CD4-positive, alpha-beta T cell treated with Interleukin-4 for 4 hours (primary cell): Measurements from ENCODE around the gene RDH11.
"Not testable (repeated sequence)": the region's sequence is repeated elsewhere in the genome, so short reads cannot be mapped to it uniquely, and the experiment has no call there.

Experiments
- DNase-seq: peaks from one replicate; pipeline ENCODE4 v3.0.0-alpha.2; 2020

The RDH11 gene

DNA sequence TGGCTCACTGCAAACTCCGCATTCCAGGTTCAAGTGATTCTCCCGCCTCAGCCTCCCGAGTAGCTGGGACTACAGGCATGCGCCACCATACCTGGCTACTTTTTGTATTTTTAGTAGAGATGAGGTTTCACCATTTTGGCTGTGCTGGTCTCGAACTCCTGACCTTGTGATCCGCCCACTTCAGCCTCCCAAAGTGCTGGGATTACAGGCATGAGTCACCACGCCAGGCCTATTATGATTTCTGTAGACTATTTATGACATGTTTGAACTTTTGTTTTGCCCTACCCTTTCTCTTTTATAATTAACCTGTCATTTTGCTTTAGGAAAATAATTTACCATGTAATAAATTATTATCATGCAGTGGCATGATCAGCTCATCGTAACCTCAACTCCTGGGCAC is 5.9 kb upstream of the RDH11 start, which contains the start of gene RDH12:
Gene RDH12 (plus strand): TSS at position 395 of the 400 bp plus-strand sequence. CDS start 20,757 bp downstream, outside the sequence.
- DNase-seq: not testable (repeated sequence)

DNA sequence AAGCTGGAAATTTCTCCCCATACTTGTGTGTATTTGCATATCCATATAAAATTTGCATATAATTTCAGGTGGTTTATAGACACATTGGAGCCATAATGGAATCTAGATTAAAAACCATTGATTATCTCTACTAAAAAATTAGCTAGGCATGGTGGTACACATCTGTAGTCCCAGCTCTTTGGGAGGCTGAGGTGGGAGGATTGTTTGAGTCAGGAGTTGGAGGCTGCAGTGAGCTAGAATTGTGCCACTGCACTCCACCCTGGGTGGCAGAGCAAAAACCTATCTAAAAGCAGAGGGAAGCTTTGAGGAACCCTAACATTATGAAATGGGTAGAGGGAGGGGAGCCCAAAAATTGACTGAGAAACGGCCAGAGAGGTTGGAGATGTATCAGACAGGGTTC is 2.6 kb upstream of the RDH11 start:
- DNase-seq: no peak

DNA sequence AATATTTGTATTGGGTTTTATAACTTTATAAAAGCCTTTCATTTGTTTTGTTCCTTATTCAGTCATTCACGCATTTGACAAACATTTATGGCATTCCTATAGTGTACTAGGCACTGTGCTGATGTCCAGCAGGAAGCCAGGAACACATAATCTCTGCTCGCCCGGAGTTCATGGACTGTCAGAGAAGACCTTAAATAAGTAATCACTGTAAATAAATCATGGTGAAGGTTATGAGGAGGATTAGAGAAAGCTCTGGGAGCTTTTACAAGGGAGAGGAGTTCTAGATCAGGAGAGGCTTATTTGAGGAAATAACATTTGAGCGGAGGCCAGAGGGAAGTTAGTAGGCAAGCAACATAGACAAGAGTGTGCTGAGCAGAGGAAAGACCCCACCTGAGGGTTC is 1.4 kb upstream of the RDH11 start:
- no peak for DNase-seq

- peak; percentile 71 for DNase-seq
Measured at GRCh38 chr14:67694791-67695393, 672 bp downstream of the RDH11 start.

GRCh38 chr14:67690011-67690410 is 5.6 kb downstream of the RDH11 start:
- DNase-seq: no peak

- DNase-seq: no peak
Measured at GRCh38 chr14:67683842-67684241, 11.7 kb downstream of the RDH11 start.

DNA sequence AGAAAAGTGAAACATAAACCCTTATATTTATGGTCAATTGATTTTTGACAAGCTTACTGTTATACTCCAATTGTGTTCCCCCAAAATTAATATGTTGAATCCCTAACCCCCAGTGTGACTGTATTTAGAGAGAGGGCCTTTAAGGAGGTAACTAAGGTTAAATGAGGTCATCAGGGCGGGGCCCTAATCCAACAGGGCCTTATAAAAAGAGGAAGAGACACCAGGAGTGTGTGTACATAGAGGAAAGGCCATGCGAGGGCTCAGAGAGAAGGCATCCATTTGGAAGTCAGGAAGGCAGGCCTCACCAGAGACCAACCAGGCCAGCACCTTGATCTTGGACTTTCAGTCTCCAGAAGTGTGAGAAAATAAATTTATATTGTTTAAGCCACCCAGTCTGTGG is 14.6 kb downstream of the RDH11 start:
- DNase-seq: no peak

DNA sequence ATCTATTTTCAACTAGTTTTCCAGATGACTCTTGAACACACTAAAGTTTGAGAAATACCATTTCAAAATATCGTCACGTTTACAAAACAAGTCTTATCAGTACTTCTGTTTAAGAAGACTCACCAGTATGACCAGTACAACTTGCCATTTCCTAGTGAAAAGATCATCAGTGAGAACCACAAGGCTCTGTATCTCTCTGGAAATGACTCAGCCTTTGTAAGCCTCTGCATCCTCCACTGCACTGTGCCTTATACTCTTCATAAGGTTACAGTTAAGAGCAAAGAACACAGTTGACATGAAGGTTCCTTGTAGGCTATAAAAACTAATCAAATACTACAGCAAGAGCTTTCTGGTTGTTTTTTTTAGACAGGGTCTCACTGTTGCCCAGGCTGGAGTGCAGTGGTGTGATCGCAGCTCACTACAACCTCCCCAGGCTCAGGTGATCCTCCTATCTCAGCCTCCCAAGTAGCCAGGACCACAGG is 15.4 kb downstream of the RDH11 start:
- peak; percentile 33 for DNase-seq

DNA sequence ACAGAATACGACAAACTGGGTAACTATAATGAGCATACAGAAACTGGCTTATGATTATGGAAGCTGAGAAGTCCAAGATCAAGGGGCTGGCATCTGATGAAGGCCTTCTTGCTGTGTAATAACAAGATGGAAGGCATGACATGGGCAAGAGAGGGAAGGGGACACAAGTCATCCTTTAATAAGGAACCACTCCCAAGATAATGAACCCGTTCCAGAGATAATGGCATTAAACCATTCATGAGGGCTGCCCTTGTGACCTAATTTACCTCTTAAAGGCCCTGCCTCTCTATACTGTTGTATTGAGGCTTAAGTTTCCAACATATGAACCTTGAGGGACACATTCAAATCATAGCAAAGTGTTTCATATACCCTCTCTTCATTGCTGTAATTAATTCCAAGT is 16.6 kb downstream of the RDH11 start:
- no peak for DNase-seq

DNA sequence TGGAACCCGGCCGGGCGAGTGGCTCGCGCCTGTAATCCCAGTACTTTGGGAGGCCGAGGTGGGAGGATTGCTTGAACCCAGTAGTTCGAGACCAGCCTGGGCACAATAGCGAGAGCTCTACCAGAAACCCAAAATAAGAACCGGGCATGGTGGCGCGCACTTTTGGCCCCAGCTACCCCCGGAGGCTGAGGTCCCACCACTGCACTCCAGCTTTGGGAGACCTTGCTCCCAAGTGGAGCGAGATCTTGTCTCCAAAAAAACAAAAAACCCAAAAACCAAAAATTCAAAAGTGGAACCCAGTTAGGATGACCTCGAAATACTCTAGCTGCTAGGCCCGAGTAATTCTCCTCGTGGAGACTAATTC is 20.4 kb downstream of the RDH11 start:
- no peak for DNase-seq

- DNase-seq: peak; percentile 64
Measured at GRCh38 chr14:67674480-67675218, 20.9 kb downstream of the RDH11 start, which contains the start of gene VTI1B. TSS of gene VTI1B (minus strand) at chr14:67674632. CDS start at chr14:67674489, 143 bp downstream.

DNA sequence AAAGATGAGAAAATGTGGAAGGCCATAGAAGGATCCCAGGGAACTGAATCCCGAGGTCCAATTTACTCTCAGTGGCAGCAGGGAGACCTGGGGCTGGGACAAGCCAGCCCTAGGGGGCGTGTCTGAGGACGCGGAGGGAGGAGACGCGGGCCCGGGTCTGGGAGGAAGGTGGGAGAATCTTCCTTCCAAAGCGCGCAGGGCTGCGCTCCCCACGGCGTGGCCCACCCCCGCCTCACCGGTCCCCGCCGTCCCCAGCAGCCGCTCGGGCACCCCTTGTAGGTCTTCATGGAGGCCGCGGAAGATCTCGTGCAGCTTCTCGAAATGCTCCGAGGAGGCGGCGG is 21.5 kb downstream of the RDH11 start:
- peak; percentile 45 for DNase-seq

- DNase-seq: no peak
Measured at GRCh38 chr14:67673451-67673850, 22.1 kb downstream of the RDH11 start.

DNA sequence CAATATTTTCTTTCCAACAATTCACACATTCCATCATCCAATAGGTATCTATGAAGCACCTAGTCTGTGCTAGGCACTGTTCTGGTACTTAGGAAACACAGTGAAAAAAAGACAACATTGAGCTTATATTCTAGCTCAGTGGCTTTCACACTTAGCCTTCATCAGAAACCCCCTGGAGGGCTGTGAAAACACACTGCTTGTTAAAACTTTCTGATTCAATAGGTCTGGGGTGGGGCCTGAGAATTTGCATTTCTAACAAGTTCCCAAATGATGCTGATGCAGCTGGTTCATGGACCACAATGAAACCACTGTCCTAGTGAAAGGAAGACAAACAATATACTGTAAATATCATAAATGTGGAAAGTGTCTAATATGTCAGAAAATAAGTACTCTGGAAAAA is 27.0 kb downstream of the RDH11 start:
- peak; percentile 46 for DNase-seq

DNA sequence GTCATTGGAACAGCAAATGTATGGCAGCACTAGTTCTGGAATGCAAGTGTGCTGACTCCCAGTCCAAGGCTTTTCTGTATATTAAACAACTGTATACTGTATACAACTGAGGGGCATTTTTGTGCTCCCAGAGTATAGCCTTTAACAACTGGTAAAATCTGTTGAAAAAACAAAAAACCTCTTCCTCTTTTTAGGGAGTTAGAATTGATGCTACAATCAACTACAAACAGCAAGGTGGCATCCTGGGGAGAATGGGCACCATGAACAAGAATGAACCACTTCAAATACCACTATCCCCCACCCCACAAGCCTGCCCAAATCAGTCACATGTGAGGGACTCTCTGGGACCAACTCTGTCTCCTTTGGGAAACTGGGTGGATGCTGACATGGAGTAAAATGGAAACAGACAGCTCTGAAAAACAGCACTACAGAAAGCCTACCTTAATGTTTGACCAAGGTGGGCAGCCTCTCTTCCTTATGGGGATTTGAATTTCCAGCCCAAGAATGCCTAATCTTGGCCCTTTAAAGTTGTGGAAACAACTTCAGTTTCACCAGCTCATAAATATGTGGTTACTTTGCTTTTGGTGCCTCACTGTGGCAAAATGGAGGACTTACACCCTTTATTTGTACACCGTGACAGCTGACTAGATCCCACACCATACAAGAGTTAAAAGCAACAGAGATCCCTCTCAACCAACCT is 28.7 kb downstream of the RDH11 start:
- DNase-seq: peak; percentile 60

GRCh38 chr14:67665868-67666267 is 29.7 kb downstream of the RDH11 start:
- DNase-seq: no peak

DNA sequence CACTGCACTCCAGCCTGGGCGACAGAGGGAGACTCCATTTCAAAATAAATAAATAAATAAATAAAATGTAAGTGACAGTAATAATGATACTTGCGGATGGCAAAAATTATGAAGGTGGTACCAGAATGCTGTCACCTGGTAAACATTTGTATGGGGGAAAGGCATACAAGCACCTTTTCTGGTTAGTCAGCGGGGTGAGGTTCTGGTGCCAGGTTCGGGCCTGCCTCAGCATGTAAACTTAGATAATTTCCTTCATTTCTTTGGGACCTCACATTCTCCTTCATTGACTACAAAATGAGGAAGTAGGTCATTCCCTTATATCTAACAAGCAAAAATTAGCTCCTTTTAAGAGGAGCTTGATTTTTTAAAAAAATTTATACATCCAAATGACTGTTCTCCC is 31.9 kb downstream of the RDH11 start:
- no peak for DNase-seq

DNA sequence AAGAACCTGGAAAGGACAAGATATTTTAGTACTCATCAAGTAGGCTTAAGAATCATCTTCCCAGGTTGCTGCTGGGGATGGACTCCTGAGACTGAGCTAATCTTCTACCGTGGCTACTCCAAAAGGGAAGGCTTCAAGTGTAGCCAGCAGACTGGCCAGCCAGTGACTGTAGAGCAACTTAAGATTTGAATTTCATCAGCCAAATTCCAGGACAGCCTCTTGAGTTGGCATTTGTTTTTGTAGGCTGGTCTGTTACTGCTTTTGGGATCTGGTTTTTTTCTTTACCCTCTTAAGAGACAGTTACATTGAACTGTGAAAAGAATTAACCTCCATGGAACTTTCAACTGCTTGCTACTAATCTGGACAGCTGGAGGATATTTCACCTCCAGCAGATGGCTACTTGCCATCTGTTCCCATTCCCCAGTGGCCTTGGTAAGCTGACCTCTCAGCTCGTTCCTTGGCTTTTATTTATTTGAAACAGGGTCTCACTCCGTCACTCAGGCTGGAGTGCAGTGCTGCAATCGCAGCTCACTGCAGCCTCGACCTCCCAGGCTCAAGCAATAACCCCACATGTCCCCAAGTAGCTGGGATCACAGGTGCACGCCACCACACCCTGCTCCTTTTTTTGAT is 41.8 kb downstream of the RDH11 start:
- DNase-seq: no peak

GRCh38 chr14:67652189-67652588 is 43.4 kb downstream of the RDH11 start:
- no peak for DNase-seq

DNA sequence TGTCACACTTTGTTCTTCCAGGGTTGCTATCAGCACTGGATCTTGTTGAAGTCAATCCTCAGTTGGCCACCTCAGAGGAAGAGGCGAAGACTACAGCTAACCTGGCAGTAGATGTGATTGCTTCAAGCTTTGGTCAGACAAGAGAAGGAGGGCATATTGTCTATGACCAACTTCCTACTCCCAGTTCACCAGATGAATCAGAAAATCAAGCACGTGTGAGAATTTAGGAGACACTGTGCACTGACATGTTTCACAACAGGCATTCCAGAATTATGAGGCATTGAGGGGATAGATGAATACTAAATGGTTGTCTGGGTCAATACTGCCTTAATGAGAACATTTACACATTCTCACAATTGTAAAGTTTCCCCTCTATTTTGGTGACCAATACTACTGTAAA is 44.9 kb downstream of the RDH11 start:
- DNase-seq: no peak

DNA sequence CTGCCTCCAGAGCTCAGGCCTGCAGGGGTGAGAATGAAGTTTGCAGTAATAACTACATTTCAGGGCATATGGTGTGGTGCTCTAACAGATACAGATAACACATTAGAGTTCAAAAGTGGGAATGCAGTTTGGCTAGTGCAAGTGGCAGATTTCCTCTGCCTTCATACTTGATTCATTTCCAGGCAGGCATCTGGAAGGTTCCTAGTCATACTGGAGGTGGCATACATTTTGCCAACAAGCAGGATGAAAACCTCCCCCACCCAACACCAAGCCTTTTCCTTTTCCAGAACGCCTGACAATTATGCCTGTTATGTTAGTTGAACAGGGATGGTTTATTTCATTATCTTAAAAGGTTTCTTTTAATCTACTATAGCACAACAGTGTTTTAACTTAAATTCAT is 45.4 kb downstream of the RDH11 start:
- DNase-seq: no peak

GRCh38 chr14:67646131-67646530 is 49.4 kb downstream of the RDH11 start:
- DNase-seq: no peak

DNA sequence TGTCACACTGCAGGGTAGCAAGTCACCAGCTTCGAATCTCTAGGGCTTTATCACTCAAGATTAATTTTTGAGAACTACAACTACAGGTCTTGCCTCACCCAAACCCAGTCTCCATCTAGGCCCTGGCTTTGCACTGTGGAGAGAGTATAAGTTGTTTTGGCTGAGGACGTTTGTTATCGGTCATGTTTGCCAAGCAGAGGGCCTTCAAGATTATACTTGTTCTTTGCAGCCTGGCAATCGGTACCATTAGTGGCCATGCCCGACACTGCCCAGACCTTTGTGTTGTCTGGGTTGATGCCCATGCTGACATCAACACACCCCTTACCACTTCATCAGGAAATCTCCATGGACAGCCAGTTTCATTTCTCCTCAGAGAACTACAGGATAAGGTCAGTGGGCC is 50.1 kb downstream of the RDH11 start:
- DNase-seq: no peak

DNA sequence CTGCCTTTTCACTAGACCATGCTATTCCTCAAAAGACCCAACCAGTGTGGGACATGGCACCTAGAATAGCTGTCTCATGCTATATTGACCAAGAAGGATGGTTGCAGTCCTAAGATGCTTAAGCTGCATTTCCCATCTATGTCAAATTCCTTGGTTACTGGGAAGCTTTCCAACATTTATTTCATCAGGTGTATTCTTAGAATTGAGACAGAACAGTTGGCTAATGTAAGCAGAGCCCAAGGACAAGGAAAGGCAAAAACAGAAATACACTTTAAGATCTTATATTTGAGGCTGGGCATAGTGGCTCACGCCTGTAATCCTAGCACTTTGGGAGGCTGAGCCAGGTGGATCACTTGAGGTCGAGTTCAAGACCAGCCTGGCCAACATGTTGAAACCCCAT is 51.1 kb downstream of the RDH11 start:
- no peak for DNase-seq
